Ishikawa (cell line): ENCODE results near the gene CFAP210.

ENCODE experiments used
- USF1 ChIP-seq: IDR thresholded peaks from 2 replicates; pipeline ENCODE4 v1.6.1; 2012
- YY1 ChIP-seq: IDR thresholded peaks from 2 replicates; pipeline ENCODE4 v1.6.1; 2012; ENCODE audit warnings: low read depth

- TF ChIP-seq YY1 (no peak), USF1 (no peak)
Observed at GRCh38 chr2:169727065-169727464, 32.9 kb upstream of the CFAP210 start.
